GM19240 (cell line): ENCODE data around the gene NEURL4.

Experiments
- DNase-seq: peaks from one replicate; pipeline ENCODE4 v3.0.0; 2011; ENCODE audit warnings: low spot score; ENCODE audit not compliant: insufficient read length

NEURL4 gene

DNA sequence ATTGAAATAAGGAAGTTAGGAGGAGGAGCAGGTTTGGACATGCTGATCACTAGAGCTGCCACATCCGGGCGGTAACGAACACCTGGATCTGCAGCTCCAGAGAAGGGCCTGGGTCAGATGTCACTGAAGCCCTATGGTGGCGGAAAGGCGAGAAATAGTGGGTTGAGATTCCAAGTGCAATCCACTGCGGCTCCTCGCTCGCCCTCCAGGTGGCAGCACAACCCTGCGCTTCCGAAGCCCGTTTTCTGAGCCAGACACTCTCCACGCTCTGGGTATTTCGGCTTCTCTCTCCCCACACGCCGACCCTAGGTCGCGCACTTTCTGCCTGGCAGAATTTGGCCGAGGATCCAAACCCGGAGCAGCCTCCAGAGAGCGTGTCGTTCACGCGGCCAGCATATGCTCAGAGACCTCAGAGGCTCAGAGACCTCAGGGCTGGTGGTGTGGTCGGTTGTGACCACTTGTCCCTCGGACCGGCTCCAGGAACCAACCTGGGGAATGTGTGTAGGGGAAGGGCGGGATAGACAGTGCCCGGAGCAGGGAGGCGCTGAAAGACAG lies 48.5 kb downstream of the NEURL4 start:
- DNase-seq: peak; percentile 90

DNA sequence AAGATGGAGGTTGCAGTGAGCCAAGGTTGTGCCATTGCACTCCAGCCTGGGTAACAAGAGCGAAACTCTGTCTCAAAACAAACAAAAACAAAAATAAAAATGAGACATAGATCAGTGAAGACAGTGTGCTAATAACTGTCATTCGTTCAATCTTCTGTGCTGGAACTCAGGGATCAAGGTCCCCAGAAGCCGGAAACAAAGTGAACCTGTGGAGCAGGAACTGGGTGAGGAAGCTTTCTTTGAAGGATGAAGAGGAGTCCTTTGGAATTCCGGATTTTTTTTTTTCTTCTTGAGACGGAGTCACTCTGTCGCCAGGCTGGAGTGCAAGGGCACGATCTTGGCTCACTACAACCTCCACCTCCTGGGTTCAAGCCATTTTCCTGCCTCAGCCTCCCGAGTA lies 49.7 kb downstream of the NEURL4 start:
- DNase-seq: no peak

DNA sequence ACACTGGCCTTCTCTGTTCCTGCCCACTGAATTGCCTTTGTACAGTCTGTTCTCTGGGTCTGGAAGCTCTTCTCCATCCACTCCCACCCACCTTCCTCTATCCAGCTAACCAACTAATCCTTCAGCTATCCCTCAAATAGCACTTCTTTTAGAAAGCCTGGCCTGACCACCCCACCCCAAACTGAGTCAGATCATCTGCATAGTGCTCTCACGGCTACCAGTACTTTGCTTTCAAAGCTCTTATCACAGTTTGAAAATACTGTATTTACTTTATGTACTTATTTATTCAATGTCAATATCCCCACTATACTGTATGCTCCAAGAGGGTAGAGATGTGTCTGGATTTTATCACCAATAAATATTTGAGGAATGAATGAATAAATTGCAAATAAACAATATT lies 62.4 kb downstream of the NEURL4 start:
- no peak for DNase-seq
